Mesothelial cell of epicardium (in vitro differentiated cells): Measurements from ENCODE around the gene CAST. TPM values are rescaled to one million over a fixed set of nuclear protein-coding genes. Genes with fewer than 3 reads are reported as not detected.
A peak's percentile ranks its signal among the peaks of the same experiment; 100 is the strongest.

Source experiments
- DNase-seq, 2 experiments: peaks; one replicate each; pipeline ENCODE4 v3.0.0; 2021; ENCODE audit warnings: low spot score in 2 of 2; ENCODE audit not compliant: unreplicated experiment in 2 of 2
- H3K27ac Mint-ChIP-seq: 2 replicates; pipeline ENCODE4 v1.8.0; 2021; ENCODE audit warnings: mixed read lengths
- H3K27me3 Mint-ChIP-seq: 2 replicates; pipeline ENCODE4 v1.8.0; 2021; ENCODE audit warnings: low read depth, mixed read lengths
- H3K36me3 Mint-ChIP-seq: 2 replicates; pipeline ENCODE4 v1.8.0; 2021; ENCODE audit warnings: mixed read lengths
- H3K4me1 Mint-ChIP-seq: 2 replicates; pipeline ENCODE4 v1.8.0; 2021; ENCODE audit warnings: mixed read lengths
- H3K4me3 Mint-ChIP-seq: 2 replicates; pipeline ENCODE4 v1.8.0; 2021; ENCODE audit warnings: mild to moderate bottlenecking, moderate library complexity, mixed read lengths
- H3K9me3 Mint-ChIP-seq: 2 replicates; pipeline ENCODE4 v1.8.0; 2021; ENCODE audit warnings: mixed read lengths
- total RNA-seq: library from RNA; stranded (reverse); gene quantifications from 3 replicates; pipeline ENCODE4 v1.2.1, GENCODE V29; 2021
- TF ChIP-seq, protein P1 (sequence below): fragments of 200-600 bp; sonication (generic); IDR thresholded peaks from one replicate; pipeline ENCODE4 v1.5.0; 2021; ENCODE audit warnings: antibody characterized with exemption; ENCODE audit not compliant: unreplicated experiment

Gene CAST
- total RNA-seq, 1 donor from 2014 or later: 132 TPM

DNA sequence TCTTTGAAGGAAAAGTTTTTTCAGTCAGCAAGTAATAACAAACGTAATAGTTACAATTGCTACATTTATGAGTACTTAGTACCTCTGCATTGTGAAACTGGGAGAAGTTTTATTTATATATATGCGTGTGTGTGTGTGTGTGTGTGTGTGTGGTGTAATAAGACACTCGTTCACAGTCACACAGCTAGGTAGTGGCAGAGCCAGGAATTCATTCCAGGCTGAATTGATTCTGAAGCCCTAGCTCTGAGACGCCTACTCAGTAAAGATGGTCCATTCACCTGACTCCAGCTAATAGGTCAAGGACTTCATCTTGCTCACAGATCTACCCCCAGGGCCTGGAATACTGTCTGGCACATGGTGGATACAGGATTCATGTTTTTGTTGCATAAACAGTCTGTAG, 13.6 kb upstream of the CAST start:
- Mint-ChIP-seq H3K27me3 (no peaks in the 10 kb centered on the region), H3K27ac (peak overlapping the region; percentile 47), H3K36me3 (no peaks in the 10 kb centered on the region), H3K4me3 (no peak overlapping the region), H3K9me3 (no peaks in the 10 kb centered on the region), H3K4me1 (peaks cover 74% of the 10 kb centered on the region)
- no peak for DNase-seq
- TF ChIP-seq, protein P1, sequence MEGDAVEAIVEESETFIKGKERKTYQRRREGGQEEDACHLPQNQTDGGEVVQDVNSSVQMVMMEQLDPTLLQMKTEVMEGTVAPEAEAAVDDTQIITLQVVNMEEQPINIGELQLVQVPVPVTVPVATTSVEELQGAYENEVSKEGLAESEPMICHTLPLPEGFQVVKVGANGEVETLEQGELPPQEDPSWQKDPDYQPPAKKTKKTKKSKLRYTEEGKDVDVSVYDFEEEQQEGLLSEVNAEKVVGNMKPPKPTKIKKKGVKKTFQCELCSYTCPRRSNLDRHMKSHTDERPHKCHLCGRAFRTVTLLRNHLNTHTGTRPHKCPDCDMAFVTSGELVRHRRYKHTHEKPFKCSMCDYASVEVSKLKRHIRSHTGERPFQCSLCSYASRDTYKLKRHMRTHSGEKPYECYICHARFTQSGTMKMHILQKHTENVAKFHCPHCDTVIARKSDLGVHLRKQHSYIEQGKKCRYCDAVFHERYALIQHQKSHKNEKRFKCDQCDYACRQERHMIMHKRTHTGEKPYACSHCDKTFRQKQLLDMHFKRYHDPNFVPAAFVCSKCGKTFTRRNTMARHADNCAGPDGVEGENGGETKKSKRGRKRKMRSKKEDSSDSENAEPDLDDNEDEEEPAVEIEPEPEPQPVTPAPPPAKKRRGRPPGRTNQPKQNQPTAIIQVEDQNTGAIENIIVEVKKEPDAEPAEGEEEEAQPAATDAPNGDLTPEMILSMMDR: no peak

DNA sequence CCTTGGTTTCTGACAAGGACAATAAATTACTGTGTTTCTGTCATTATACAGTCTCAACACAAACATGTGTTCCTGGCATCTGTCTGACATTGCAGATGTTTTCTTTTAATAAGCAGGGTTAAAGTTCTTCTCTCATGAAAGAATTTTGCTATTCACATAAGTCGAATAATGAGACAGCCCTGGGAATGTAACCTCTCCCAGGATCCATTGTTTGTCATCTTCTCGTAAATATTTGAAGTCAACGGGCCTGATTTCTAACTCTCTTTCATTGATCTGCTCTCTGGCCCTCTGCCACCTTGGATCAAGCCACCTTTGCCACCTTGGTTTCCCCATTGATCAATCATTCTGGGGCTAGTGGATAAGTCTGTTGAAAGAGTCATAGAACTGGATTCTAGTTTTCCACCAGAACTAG, 12.9 kb upstream of the CAST start:
- peaks cover 76% of the 10 kb centered on the region for H3K4me1 Mint-ChIP-seq
- peak overlapping the region; percentile 80 for H3K27ac Mint-ChIP-seq
- H3K36me3 Mint-ChIP-seq: no peaks in the 10 kb centered on the region
- TF ChIP-seq, protein P1: no peak
- no peaks in the 10 kb centered on the region for H3K27me3 Mint-ChIP-seq
- no peaks in the 10 kb centered on the region for H3K9me3 Mint-ChIP-seq
- DNase-seq: no peak
- H3K4me3 Mint-ChIP-seq: no peak overlapping the region

DNA sequence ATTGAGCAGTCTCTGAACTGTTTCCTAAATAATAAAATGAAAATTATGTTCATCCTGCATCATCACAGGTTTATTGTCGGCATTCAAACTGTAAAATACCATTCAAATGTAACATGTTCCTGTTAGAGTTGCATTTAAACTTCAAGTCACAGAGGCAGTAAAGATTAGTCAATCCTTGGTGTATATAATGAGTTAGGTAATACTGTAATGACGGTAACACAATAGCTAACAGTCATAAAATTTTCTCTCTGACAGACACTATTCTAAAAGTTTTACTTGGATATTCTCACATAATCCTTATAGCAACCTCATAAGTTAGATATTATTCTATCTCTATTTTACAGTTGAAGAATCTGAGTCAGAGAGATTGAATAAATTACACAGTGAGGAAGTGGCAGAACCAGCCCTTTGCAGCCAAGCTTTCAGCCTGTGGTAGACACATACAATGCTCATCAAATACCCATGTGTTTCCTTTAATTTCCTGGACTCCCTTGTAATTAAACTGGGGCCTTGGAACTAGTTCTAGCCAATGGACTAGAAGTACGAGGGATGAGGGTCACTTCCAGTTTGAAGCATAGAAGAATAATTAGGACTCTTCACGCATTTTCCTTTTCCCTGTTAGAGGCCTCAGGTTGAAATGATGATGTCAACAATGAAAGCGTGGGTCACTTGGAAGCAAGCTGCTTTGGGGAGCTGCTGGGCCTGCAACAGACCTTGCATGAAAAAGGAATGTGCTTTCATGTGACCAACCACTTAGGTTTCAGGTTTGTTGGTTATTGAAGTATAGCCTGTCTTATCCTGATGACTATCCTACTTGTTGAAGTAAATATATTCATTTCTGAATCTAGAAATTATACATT, 12.3 kb upstream of the CAST start:
- Mint-ChIP-seq H3K4me1 (peaks cover 75% of the 10 kb centered on the region), H3K9me3 (no peaks in the 10 kb centered on the region), H3K36me3 (no peaks in the 10 kb centered on the region), H3K4me3 (no peak overlapping the region), H3K27ac (peak overlapping the region; percentile 80), H3K27me3 (no peaks in the 10 kb centered on the region)
- TF ChIP-seq, protein P1: no peak
- no peak for DNase-seq

DNA sequence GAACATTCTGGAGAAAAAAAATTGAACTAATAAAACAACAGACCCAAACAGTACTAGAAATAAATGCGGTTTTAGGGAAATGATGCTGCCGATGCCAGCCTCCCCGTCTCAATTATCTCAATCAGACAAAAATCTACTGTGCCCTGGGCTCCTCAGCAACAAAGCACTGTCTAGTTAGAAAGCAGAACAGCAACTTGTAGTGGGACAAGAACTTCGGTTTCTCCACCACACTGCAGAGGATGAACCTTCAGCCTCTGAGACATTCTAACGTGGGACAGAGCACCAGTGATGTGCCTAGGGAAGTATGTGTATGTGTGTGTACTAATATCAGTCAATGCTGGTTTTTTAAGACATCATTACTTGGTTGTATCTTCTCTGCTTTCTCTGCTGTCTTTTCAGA, 11.1 kb upstream of the CAST start:
- DNase-seq: no peak
- peak overlapping the region; percentile 80 for H3K27ac Mint-ChIP-seq
- H3K4me1 Mint-ChIP-seq: peaks cover 79% of the 10 kb centered on the region
- no peaks in the 10 kb centered on the region for H3K27me3 Mint-ChIP-seq
- TF ChIP-seq, protein P1: no peak
- no peaks in the 10 kb centered on the region for H3K36me3 Mint-ChIP-seq
- no peaks in the 10 kb centered on the region for H3K9me3 Mint-ChIP-seq
- no peak overlapping the region for H3K4me3 Mint-ChIP-seq

DNA sequence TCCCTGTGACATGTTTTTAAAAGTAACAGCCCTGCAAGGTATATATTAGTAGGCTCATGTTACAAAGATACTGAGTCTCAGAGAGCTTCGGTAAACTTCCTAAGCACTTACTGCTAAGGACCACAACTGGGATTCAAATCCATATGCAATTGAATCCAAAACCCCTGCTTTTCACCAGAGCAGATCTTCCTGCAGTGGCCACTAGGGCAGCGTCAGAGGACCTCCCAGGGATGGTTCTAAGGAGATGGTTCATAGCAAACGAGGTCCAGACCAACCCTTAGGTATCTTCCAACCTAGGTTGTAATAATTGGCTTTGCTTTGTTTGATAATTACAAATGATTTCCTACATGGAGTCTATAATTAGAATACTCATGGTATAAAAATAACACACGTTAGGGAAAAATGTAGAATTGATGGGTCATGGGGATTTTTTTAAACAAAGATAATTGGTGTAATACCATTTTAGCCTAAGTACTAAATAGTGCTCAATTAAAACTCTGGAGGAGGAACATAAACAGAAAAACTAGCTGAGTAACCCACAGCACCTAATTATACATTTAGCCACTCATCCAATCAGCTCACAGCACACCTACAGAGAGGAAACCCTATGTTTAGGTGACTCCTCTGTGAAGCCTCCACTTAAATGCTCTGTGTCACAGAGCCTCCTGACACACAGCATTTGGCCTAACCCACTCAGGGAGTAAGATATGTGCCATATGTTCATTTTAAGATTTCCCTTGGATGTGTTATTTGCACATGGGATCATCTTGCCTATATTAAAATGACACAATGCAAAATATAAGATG, 10.0 kb upstream of the CAST start:
- Mint-ChIP-seq H3K9me3 (no peaks in the 10 kb centered on the region), H3K36me3 (no peaks in the 10 kb centered on the region), H3K4me3 (no peak overlapping the region), H3K4me1 (peaks cover 77% of the 10 kb centered on the region), H3K27ac (peak overlapping the region; percentile 75), H3K27me3 (no peaks in the 10 kb centered on the region)
- TF ChIP-seq, protein P1: no peak
- no peak for DNase-seq
